Right lung (tissue), 5 donors: ENCODE measurements around the gene LCP2. TPM values are rescaled to one million over a fixed set of nuclear protein-coding genes. Genes with fewer than 3 reads are reported as not detected.
"Not testable (repeated sequence)": the region's sequence is repeated elsewhere in the genome, so short reads cannot be mapped to it uniquely, and the experiment has no call there.

ENCODE experiments used
- DNase-seq, 2 donors: peaks; one replicate each; pipeline ENCODE4 v3.0.0-alpha.2; 2013
- polyA plus RNA-seq, 5 donors: library from polyadenylated mRNA; unstranded; fragments of 120-200 nt; gene quantifications; one replicate each; pipeline versions ENCODE4 v1.2.1 to v1.2.3, GENCODE V29; 2013; ENCODE audit warnings: inconsistent platforms in 1 of 5, low replicate concordance in 1 of 5; ENCODE audit not compliant: insufficient read length in 5 of 5, insufficient read depth in 1 of 5

The LCP2 gene
- polyA plus RNA-seq, 5 donors, result 6.1 to 10.1 (median 8.3) TPM

GRCh38 chr5:170249355-170249754, 48.2 kb downstream of the LCP2 start:
- DNase-seq, result no peak

DNA sequence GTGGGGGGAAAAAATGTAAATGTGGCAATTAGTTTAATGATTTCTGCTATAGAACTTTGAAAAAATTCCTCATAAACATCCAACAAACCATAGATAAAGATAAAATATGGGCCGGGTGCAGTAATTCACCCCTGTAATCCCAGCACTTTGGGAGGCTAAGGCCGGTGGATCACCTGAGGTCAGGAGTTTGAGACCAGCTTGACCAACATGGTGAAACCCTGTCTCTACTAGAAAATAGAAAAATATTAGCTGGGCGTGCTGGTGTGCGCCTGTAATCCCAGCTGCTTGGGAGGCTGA, 48.7 kb downstream of the LCP2 start:
- not testable (repeated sequence) for DNase-seq

GRCh38 chr5:170248172-170248930, 49.2 kb downstream of the LCP2 start:
- no peak for DNase-seq

- DNase-seq, result peak; percentile 70 to 74
Observed at GRCh38 chr5:170247363-170247762, 50.2 kb downstream of the LCP2 start.

GRCh38 chr5:170246126-170246870, 51.3 kb downstream of the LCP2 start:
- DNase-seq, result no peak

GRCh38 chr5:170245436-170245835, 52.1 kb downstream of the LCP2 start:
- DNase-seq, result not testable (repeated sequence)

- DNase-seq, result no peak
Observed at GRCh38 chr5:170238456-170239196, 59.0 kb downstream of the LCP2 start.

DNA sequence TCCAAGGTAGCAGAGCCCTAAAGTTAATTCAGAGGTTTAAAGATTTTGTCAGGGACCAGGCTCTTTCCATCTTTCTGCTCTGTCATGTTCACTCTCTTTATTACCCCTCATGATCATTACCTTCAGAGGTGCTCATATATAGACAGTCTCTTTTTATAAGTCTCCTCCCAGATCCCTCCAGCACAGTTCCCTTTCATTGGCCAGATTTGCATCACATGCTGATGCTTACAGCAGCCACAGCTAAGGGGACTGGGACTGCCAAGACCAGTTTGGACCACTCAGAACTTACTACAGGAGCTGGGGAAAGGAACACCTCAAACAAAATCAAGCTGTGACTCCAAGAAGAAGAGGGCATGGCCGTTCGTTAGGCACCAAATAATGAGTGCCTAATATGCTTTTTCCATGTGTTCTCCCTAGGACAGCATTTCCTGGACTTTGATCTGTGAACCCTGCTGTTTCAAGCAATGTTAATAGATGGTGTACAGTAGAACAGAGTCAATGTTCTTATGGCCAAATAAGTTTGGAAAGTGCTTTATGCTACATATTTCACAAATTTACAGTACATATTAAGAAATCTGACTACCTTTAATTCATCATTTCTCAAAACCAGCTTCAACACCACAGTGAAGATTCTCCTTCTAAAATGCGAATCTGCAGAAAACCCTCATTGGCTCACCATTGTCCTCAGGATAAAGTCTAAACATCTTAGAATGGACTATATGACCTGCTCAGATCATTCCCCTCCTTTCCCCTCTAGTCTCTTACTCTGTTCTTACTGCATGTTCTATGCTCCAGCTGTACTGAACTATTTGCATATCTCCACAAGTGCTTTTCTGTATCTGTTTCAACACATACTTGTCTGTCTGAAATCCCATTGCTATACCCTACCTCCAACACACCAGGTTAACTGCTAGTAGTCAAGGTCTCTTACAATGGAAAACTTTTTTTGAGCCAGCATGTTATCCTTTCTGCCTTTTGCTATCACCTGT, 61.4 kb downstream of the LCP2 start:
- no peak for DNase-seq

DNA sequence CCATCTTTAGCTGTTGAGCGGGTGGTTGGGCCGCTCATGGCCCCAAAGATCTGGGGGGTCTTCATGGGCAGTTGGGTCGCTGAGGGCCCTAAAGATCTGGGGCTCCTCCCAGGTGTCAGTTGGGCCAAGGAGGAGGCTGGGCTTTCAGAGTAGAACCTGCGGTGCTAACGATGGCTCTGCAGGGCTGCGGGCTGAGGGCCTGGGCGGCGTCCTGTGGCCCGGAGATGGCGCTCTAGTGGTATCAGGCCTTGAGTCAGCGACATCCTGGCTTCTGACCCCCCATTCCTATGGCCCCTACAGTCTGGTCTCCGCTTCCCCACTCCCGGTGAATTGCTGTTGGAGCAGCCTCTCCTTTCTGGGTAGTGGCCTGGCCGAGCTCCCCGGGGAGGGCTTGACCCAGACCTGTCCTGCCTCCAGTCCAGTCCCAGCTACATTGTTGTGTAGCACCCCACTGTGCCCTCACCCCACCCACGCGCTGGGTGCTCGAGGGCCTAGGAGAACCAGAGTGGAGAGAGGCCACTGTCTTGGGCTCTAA, 64.2 kb downstream of the LCP2 start:
- DNase-seq, result no peak

DNA sequence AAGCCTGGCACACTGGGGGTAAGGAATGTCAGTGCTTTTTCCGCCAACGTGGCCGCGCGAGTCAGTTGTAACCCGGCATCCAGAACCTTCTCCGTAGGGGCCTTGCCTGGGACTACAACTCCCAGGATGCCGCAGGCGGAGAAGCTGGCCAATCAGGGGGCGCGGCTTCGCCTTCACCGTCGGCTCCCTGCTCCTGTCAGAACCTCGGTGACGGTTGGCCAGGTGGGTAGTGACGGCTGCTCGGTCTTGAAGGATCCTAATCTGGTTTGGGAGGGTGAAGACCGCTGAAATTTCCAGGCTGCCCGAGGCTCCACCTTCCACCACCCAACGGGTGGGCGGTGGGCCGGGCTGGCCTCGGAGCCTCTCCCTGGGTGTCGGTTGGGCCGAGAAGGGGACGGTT, 64.8 kb downstream of the LCP2 start, which contains the start of gene C5orf58:
Gene C5orf58 (plus strand): TSS at position 200 of the 400 bp plus-strand sequence. CDS start 1,992 bp downstream, outside the sequence.
- no peak for DNase-seq

- DNase-seq, result no peak
Observed at GRCh38 chr5:170228762-170229435, 68.7 kb downstream of the LCP2 start.

DNA sequence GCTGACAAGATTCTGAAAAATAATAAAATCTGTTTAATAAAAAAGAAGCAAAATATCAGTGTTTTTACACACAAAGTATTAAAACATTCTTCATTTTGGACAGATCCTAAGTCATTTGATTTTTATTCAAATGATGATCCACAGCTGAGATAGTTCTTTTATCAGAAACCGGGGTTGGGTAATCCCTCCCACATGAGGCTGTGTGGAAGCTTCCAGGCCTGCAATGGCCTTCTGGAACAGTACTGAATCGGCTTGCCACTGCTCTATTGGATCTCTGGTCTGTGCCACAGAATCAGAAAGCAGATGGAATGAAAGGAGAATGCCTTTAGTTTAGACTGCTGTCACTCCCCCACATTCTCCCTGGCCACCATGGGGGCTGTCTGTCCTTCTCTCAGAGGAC, 70.9 kb downstream of the LCP2 start:
- DNase-seq, result no peak

GRCh38 chr5:170226129-170226615, 71.4 kb downstream of the LCP2 start:
- no peak for DNase-seq

GRCh38 chr5:170225326-170226128, 72.0 kb downstream of the LCP2 start:
- DNase-seq, result peak; percentile 54 to 68

DNA sequence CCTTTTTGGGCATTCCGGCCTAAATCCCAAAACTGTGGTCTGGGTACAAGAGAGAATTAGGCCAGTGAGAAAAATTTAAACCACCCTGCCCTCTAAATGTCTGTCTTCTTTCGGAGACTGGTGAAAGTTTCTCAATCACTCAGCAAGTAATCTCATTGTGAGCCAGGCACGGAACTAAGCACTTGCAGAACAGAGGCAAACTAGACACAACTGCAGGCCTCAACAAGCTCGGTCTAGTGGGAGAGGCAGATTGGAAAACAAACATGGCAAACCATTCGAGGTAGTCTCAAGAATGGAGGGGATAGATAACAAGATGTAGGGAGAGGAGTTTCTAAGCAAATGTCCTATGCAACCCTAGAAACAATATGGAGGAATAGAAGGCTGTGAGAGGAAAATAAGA, 73.7 kb downstream of the LCP2 start:
- DNase-seq, result no peak

- DNase-seq, result no peak
Observed at GRCh38 chr5:170223360-170223759, 74.2 kb downstream of the LCP2 start.

- DNase-seq, result peak; percentile 52 to 67
Observed at GRCh38 chr5:170221327-170221741, 76.2 kb downstream of the LCP2 start.

- no peak for DNase-seq
Observed at GRCh38 chr5:170220191-170220590, 77.4 kb downstream of the LCP2 start.

GRCh38 chr5:170219615-170220014, 78.0 kb downstream of the LCP2 start:
- no peak for DNase-seq
